OCI-LY7 (cell line): ENCODE measurements around the gene ANXA3.

Experiments
- EZH2phosphoT487 ChIP-seq: fragments of 200-600 bp; sonication (generic); IDR thresholded peaks from 2 replicates; pipeline ENCODE4 v1.6.1; 2018; ENCODE audit warnings: low read depth, borderline replicate concordance, mild to moderate bottlenecking, mixed run types, antibody characterized with exemption, low read length, moderate library complexity, mixed read lengths
- TF ChIP-seq, protein P1 (sequence below): fragments of 200-600 bp; sonication (generic); conservative IDR thresholded peaks from 2 replicates; pipeline ENCODE4 v1.5.1; 2014; ENCODE audit warnings: mild to moderate bottlenecking, antibody characterized with exemption, low read length, moderate library complexity, mixed read lengths

DNA sequence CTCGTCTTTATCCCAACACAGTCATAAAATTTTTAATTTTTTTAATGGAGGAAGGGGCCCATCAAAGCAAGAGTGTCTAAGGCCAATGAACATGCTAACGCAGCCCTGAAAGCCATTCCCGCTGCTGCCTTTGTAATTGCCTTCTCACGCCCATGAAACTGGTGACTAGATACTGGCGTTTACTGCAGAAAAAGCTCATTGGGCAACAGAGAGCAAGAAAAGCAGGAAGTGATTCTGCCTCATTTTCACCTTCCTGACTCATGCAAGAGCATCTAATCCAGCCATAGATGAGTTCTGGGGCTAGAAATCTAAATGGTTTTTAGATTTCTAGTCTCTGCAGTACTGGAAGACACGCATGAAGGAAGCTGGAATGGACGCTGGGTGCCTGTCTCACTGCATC lies 72.5 kb downstream of the ANXA3 start:
- TF ChIP-seq, protein P1, sequence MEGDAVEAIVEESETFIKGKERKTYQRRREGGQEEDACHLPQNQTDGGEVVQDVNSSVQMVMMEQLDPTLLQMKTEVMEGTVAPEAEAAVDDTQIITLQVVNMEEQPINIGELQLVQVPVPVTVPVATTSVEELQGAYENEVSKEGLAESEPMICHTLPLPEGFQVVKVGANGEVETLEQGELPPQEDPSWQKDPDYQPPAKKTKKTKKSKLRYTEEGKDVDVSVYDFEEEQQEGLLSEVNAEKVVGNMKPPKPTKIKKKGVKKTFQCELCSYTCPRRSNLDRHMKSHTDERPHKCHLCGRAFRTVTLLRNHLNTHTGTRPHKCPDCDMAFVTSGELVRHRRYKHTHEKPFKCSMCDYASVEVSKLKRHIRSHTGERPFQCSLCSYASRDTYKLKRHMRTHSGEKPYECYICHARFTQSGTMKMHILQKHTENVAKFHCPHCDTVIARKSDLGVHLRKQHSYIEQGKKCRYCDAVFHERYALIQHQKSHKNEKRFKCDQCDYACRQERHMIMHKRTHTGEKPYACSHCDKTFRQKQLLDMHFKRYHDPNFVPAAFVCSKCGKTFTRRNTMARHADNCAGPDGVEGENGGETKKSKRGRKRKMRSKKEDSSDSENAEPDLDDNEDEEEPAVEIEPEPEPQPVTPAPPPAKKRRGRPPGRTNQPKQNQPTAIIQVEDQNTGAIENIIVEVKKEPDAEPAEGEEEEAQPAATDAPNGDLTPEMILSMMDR: no peak
- TF ChIP-seq EZH2phosphoT487: no peak
